ENCODE measurements around the gene TGFB3.

Gene TGFB3

GRCh38 chr14:75984674-75985073 is 2.9 kb upstream of the TGFB3 start:
- no peak overlapping the region for H3K9ac ChIP-seq
- no peaks in the 10 kb centered on the region for H3K36me3 ChIP-seq (ENCODE audit: control insufficient read depth, insufficient read depth, low read length)
- H2AFZ ChIP-seq, result peak overlapping the region; percentile 95
- H3K4me1 ChIP-seq, result peaks cover 29% of the 10 kb centered on the region
- no peak for TF ChIP-seq CTCF (IDR thresholded peaks at IDR 0.05)
- peaks cover 12% of the 10 kb centered on the region for H3K79me2 ChIP-seq
- no peaks in the 10 kb centered on the region for H3K9me3 ChIP-seq (ENCODE audit: control insufficient read depth, low read length)
- peak overlapping the region; percentile 59 for H3K27ac ChIP-seq
- peak overlapping the region; percentile 92 for H3K4me3 ChIP-seq (ENCODE audit: low read depth, low read length)
- H3K27me3 ChIP-seq (ENCODE audit: control insufficient read depth, insufficient read depth, low read length), result no peaks in the 10 kb centered on the region
- H3K4me2 ChIP-seq (ENCODE audit: low read length), result peak overlapping the region; percentile 91

GRCh38 chr14:75983019-75983358 is 1.2 kb upstream of the TGFB3 start:
- no peaks in the 10 kb centered on the region for H3K36me3 ChIP-seq (ENCODE audit: control insufficient read depth, insufficient read depth, low read length)
- no peaks in the 10 kb centered on the region for H3K27me3 ChIP-seq (ENCODE audit: control insufficient read depth, insufficient read depth, low read length)
- no peak overlapping the region for H3K4me3 ChIP-seq (ENCODE audit: low read depth, low read length)
- no peaks in the 10 kb centered on the region for H3K9me3 ChIP-seq (ENCODE audit: control insufficient read depth, low read length)
- peak overlapping the region; percentile 55 for H3K27ac ChIP-seq
- TF ChIP-seq CTCF (IDR thresholded peaks at IDR 0.05), result no peak
- H2AFZ ChIP-seq, result peak overlapping the region; percentile 74
- H3K9ac ChIP-seq, result no peak overlapping the region
- peaks cover 29% of the 10 kb centered on the region for H3K4me1 ChIP-seq
- H3K79me2 ChIP-seq, result peaks cover 13% of the 10 kb centered on the region
- peak overlapping the region; percentile 13 for H3K4me2 ChIP-seq (ENCODE audit: low read length)

GRCh38 chr14:75982266-75983018 is 647 bp upstream of the TGFB3 start:
- Histone ChIP-seq H3K36me3 (ENCODE audit: control insufficient read depth, insufficient read depth, low read length) (no peaks in the 10 kb centered on the region), H2AFZ (peak overlapping the region; percentile 96), H3K4me1 (peaks cover 31% of the 10 kb centered on the region), H3K4me3 (ENCODE audit: low read depth, low read length) (peak overlapping the region; percentile 81), H3K79me2 (peaks cover 13% of the 10 kb centered on the region), H3K9ac (peak overlapping the region; percentile 84), H3K27ac (peak overlapping the region; percentile 86), H3K9me3 (ENCODE audit: control insufficient read depth, low read length) (no peaks in the 10 kb centered on the region), H3K27me3 (ENCODE audit: control insufficient read depth, insufficient read depth, low read length) (no peaks in the 10 kb centered on the region), H3K4me2 (ENCODE audit: low read length) (peak overlapping the region; percentile 91)
- peak; percentile 45 for TF ChIP-seq CTCF (IDR thresholded peaks at IDR 0.05)

- Histone ChIP-seq H3K36me3 (ENCODE audit: control insufficient read depth, insufficient read depth, low read length) (no peaks in the 10 kb centered on the region), H3K4me1 (peaks cover 33% of the 10 kb centered on the region), H3K27me3 (ENCODE audit: control insufficient read depth, insufficient read depth, low read length) (no peaks in the 10 kb centered on the region), H3K9me3 (ENCODE audit: control insufficient read depth, low read length) (no peaks in the 10 kb centered on the region), H2AFZ (peak overlapping the region; percentile 96), H3K4me2 (ENCODE audit: low read length) (peak overlapping the region; percentile 91), H3K9ac (no peak overlapping the region), H3K4me3 (ENCODE audit: low read depth, low read length) (peak overlapping the region; percentile 81), H3K79me2 (peaks cover 11% of the 10 kb centered on the region), H3K27ac (peak overlapping the region; percentile 86)
- TF ChIP-seq CTCF (IDR thresholded peaks at IDR 0.05), result no peak
Measured at GRCh38 chr14:75980856-75981255, 939 bp downstream of the TGFB3 start.
